Stomach (tissue), 4 donors: Measurements from ENCODE around the gene PRDM12.

ENCODE experiments used
- CTCF ChIP-seq, 7 experiments: fragments of 450-650 bp in 4 of 7; fragments of 200-600 bp in 3 of 7; sonication (generic) in 3 of 7; IDR thresholded peaks; one replicate each; pipeline ENCODE4 v1.5.1; 2016 to 2019; ENCODE audit warnings: antibody characterized with exemption in 7 of 7, control low read depth in 2 of 7, mild to moderate bottlenecking in 1 of 7
- POLR2A ChIP-seq, 4 donors: fragments of 450-650 bp; IDR thresholded peaks; one replicate each; pipeline ENCODE4 v1.6.1; 2016; ENCODE audit warnings: antibody characterized with exemption in 4 of 4, control low read depth in 2 of 4, mild to moderate bottlenecking in 1 of 4, moderate library complexity in 1 of 4
- POLR2AphosphoS5 ChIP-seq, 3 donors: sonication (generic); formaldehyde crosslinking; IDR thresholded peaks; one replicate each; pipeline ENCODE4 v1.6.1; 2016; ENCODE audit warnings: antibody characterized with exemption in 3 of 3

- TF ChIP-seq CTCF (IDR thresholded peaks at IDR 0.05): no peak
- TF ChIP-seq POLR2A (IDR thresholded peaks at IDR 0.05): no peak
- TF ChIP-seq POLR2AphosphoS5 (IDR thresholded peaks at IDR 0.05): no peak
Observed at GRCh38 chr9:130665431-130666392, 1.3 kb downstream of the PRDM12 start.
